PC-9 (cell line): ENCODE measurements around the gene CPNE1. TPM values are rescaled to one million over a fixed set of nuclear protein-coding genes. Genes with fewer than 3 reads are reported as not detected.

Experiments
- BruUV-seq: library from RNA; stranded (reverse); fragments of 400-500 nt; replicated peaks from 2 replicates; lab custom pipeline; 2021; lab: Mats Ljungman, UMichigan
- CTCF ChIA-PET: fragments of 300-600 bp; sonication (Branson Sonifier 250); formaldehyde crosslinking; loops from one replicate; lab custom pipeline; 2022; ENCODE audit warnings: antibody characterized with exemption; lab: Charles Lee
- POLR2A ChIA-PET: fragments of 300-600 bp; sonication (Branson Sonifier 250); formaldehyde crosslinking; loops from one replicate; lab custom pipeline; 2022; ENCODE audit warnings: antibody characterized with exemption; ENCODE audit not compliant: unreplicated experiment; lab: Charles Lee
- DNase-seq, 2 experiments: peaks; one replicate each; pipeline versions ENCODE4 v3.0.0 to v3.0.0-alpha.2; 2015 to 2022; ENCODE audit warnings: mixed read lengths in 1 of 2
- H2AFZ ChIP-seq: fragments of 200-600 bp; sonication (generic); 2 replicates; pipeline ENCODE4 v1.8.1; 2017; ENCODE audit warnings: antibody characterized with exemption
- H3F3A ChIP-seq: fragments of 200-600 bp; sonication (generic); 2 replicates; pipeline ENCODE4 v1.8.1; 2017; ENCODE audit warnings: antibody characterized with exemption, mild to moderate bottlenecking, low read depth; ENCODE audit not compliant: insufficient read depth
- H3K27ac ChIP-seq: fragments of 200-600 bp; sonication (generic); 2 replicates; pipeline ENCODE4 v1.6.1; 2016; ENCODE audit warnings: mixed run types
- H3K27me3 ChIP-seq: fragments of 200-600 bp; sonication (generic); 2 replicates; pipeline ENCODE4 v1.6.1; 2016; ENCODE audit warnings: low read depth, mixed run types; ENCODE audit not compliant: insufficient read depth
- H3K36me3 ChIP-seq: fragments of 200-600 bp; sonication (generic); 2 replicates; pipeline ENCODE4 v1.6.1; 2016; ENCODE audit warnings: low read depth, mixed run types
- H3K4me1 ChIP-seq: fragments of 200-600 bp; sonication (generic); replicated peaks from 2 replicates; pipeline ENCODE4 v1.6.1; 2016; ENCODE audit warnings: mixed run types; ENCODE audit not compliant: insufficient read depth
- H3K4me2 ChIP-seq: fragments of 200-600 bp; sonication (generic); 2 replicates; pipeline ENCODE4 v1.6.1; 2017; ENCODE audit warnings: mixed run types
- H3K4me3 ChIP-seq: fragments of 200-600 bp; sonication (generic); 2 replicates; pipeline ENCODE4 v1.6.1; 2016; ENCODE audit warnings: mixed run types
- H3K79me2 ChIP-seq: fragments of 200-600 bp; sonication (generic); 2 replicates; pipeline ENCODE4 v1.6.1; 2017; ENCODE audit warnings: low read depth, mixed run types
- H3K9me2 ChIP-seq: fragments of 200-600 bp; sonication (generic); 2 replicates; pipeline ENCODE4 v1.8.1; 2017; ENCODE audit warnings: mild to moderate bottlenecking; ENCODE audit not compliant: insufficient read depth
- H3K9me3 ChIP-seq: fragments of 200-600 bp; sonication (generic); 2 replicates; pipeline ENCODE4 v1.8.1; 2016; ENCODE audit warnings: low read depth; ENCODE audit not compliant: insufficient read depth
- H4K20me1 ChIP-seq: fragments of 200-600 bp; sonication (generic); 2 replicates; pipeline ENCODE4 v1.8.1; 2017; ENCODE audit not compliant: insufficient read depth
- CTCF ChIP-seq: fragments of 200-600 bp; sonication (generic); conservative IDR thresholded peaks from 2 replicates; pipeline ENCODE4 v1.6.1; 2017; ENCODE audit warnings: mixed run types, antibody characterized with exemption, mild to moderate bottlenecking, moderate library complexity
- EZH2 ChIP-seq: fragments of 200-600 bp; sonication (generic); IDR thresholded peaks from 2 replicates; pipeline ENCODE4 v1.8.0; 2017; ENCODE audit warnings: antibody characterized with exemption, low read depth
- intact Hi-C: fragments of 100-400 bp; cut with micrococcal nuclease; formaldehyde crosslinking; loops from one replicate; pipeline ENCODE4 v1.10.0; 2022; ENCODE audit not compliant: unreplicated experiment
- total RNA-seq: library from RNA; stranded (reverse); gene quantifications from 2 replicates; pipeline ENCODE4 v1.2.3, GENCODE V29; 2021

CPNE1 gene
- total RNA-seq, 1 experiment from 2014 or later, result 271 TPM

- H3K79me2 ChIP-seq, result peaks cover 93% of the 10 kb centered on the region
- H3K27ac ChIP-seq, result no peak overlapping the region
- no peaks in the 10 kb centered on the region for H3K27me3 ChIP-seq
- TF ChIP-seq EZH2 (no peak), CTCF (no peak)
- no peak overlapping the region for H3K4me3 ChIP-seq
- no TSS peak for BruUV-seq
- H3K4me1 ChIP-seq, result no peaks in the 10 kb centered on the region
- no peaks in the 10 kb centered on the region for H3K9me2 ChIP-seq
- no peaks in the 10 kb centered on the region for H3K9me3 ChIP-seq
- ChIA-PET CTCF (no interaction called here), POLR2A (no interaction called here)
- peaks cover 28% of the 10 kb centered on the region for H3K36me3 ChIP-seq
- H4K20me1 ChIP-seq, result peaks cover 64% of the 10 kb centered on the region
- H3K4me2 ChIP-seq, result no peak overlapping the region
- H3F3A ChIP-seq, result peaks cover 21% of the 10 kb centered on the region
- H2AFZ ChIP-seq, result no peak overlapping the region
- intact Hi-C loops, result no loop called here
- no peak for DNase-seq
Observed at GRCh38 chr20:35648836-35649235, 15.9 kb downstream of the CPNE1 start.

- H3K9me3 ChIP-seq, result no peaks in the 10 kb centered on the region
- intact Hi-C loops, result no loop called here
- H4K20me1 ChIP-seq, result peaks cover 34% of the 10 kb centered on the region
- peaks cover 11% of the 10 kb centered on the region; the same call in 1 of the 2 replicates for H3F3A ChIP-seq
- no peak overlapping the region for H2AFZ ChIP-seq
- no TSS peak for BruUV-seq
- DNase-seq, result no peak
- H3K4me1 ChIP-seq, result no peaks in the 10 kb centered on the region
- H3K4me2 ChIP-seq, result no peak overlapping the region
- H3K9me2 ChIP-seq, result no peaks in the 10 kb centered on the region
- peaks cover 85% of the 10 kb centered on the region for H3K79me2 ChIP-seq
- H3K4me3 ChIP-seq, result no peak overlapping the region
- H3K36me3 ChIP-seq, result no peaks in the 10 kb centered on the region
- H3K27me3 ChIP-seq, result no peaks in the 10 kb centered on the region
- no peak overlapping the region for H3K27ac ChIP-seq
- POLR2A ChIA-PET, result no interaction called here
- TF ChIP-seq CTCF (no peak), EZH2 (no peak)
- CTCF ChIA-PET, result no interaction called here
Observed at GRCh38 chr20:35644806-35645205, 19.9 kb downstream of the CPNE1 start.

GRCh38 chr20:35643045-35643444 lies 21.7 kb downstream of the CPNE1 start:
- H3F3A ChIP-seq, result peaks cover 3% of the 10 kb centered on the region; the same call in 1 of the 2 replicates
- CTCF ChIA-PET, result no interaction called here
- no peaks in the 10 kb centered on the region for H3K4me1 ChIP-seq
- H3K9me3 ChIP-seq, result no peaks in the 10 kb centered on the region
- no peak for DNase-seq
- no peak overlapping the region for H3K4me3 ChIP-seq
- no peak overlapping the region for H2AFZ ChIP-seq
- H4K20me1 ChIP-seq, result peaks cover 20% of the 10 kb centered on the region
- POLR2A ChIA-PET, result no interaction called here
- H3K36me3 ChIP-seq, result no peaks in the 10 kb centered on the region
- intact Hi-C loops, result no loop called here
- no peak overlapping the region for H3K4me2 ChIP-seq
- no TSS peak for BruUV-seq
- no peaks in the 10 kb centered on the region for H3K27me3 ChIP-seq
- no peak for TF ChIP-seq CTCF
- TF ChIP-seq EZH2, result no peak
- H3K27ac ChIP-seq, result no peak overlapping the region
- H3K79me2 ChIP-seq, result peaks cover 79% of the 10 kb centered on the region
- no peaks in the 10 kb centered on the region for H3K9me2 ChIP-seq
